CD14-positive monocyte (primary cell): ENCODE results near the gene BACE2. TPM values are rescaled to one million over a fixed set of nuclear protein-coding genes. Genes with fewer than 3 reads are reported as not detected.

Experiments
- DNase-seq, 3 donors: peaks; one replicate each; pipeline ENCODE4 v3.0.0-alpha.2; 2011 to 2022
- H2AFZ ChIP-seq: 2 replicates; pipeline ENCODE4 v1.6.0; 2012; ENCODE audit warnings: mild to moderate bottlenecking, low read depth, low read length, inconsistent platforms; ENCODE audit not compliant: insufficient read depth, poor library complexity, severe bottlenecking
- H3K27ac ChIP-seq, 2 donors: 1 replicate in 1 of 2; 2 replicates in 1 of 2; pipeline ENCODE4 v1.5.1; 2012 to 2013; ENCODE audit warnings: low read length in 2 of 2, control low read depth in 1 of 2, inconsistent platforms in 1 of 2, low read depth in 1 of 2, mild to moderate bottlenecking in 1 of 2
- H3K27me3 ChIP-seq, 2 donors: one replicate each; pipeline versions ENCODE4 v1.6.0 to v1.6.1; 2011 to 2013; ENCODE audit warnings: low read length in 2 of 2; ENCODE audit not compliant: control insufficient read depth in 2 of 2, insufficient read depth in 2 of 2
- H3K36me3 ChIP-seq, 2 donors: replicated peaks in 1 of 2; 1 replicate in 1 of 2; 2 replicates in 1 of 2; pipeline versions ENCODE4 v1.5.1 to v1.6.1; 2012 to 2013; ENCODE audit warnings: low read length in 2 of 2, control low read depth in 1 of 2, inconsistent platforms in 1 of 2, mild to moderate bottlenecking in 1 of 2; ENCODE audit not compliant: insufficient read depth in 2 of 2, control insufficient read depth in 1 of 2
- H3K4me1 ChIP-seq, 2 donors: 1 replicate in 1 of 2; 2 replicates in 1 of 2; pipeline versions ENCODE4 v1.5.1 to v1.6.1; 2012 to 2013; ENCODE audit warnings: low read length in 2 of 2, control low read depth in 1 of 2, inconsistent platforms in 1 of 2, mild to moderate bottlenecking in 1 of 2, moderate library complexity in 1 of 2; ENCODE audit not compliant: insufficient read depth in 2 of 2, control insufficient read depth in 1 of 2
- H3K4me2 ChIP-seq: replicated peaks from 2 replicates; pipeline ENCODE3; 2012; ENCODE audit warnings: low read length, moderate library complexity, mild to moderate bottlenecking; ENCODE audit not compliant: poor library complexity, severe bottlenecking; ENCODE audit errors: extremely low read depth
- H3K4me3 ChIP-seq, 3 experiments: fragments of 200-600 bp in 1 of 3; sonication (generic) in 1 of 3; replicated peaks in 1 of 3; 1 replicate in 2 of 3; 2 replicates in 1 of 3; pipeline ENCODE4 v1.5.1; 2011 to 2013; ENCODE audit warnings: low read length in 3 of 3, mild to moderate bottlenecking in 3 of 3, control low read depth in 2 of 3, low read depth in 2 of 3, inconsistent platforms in 1 of 3, moderate library complexity in 1 of 3
- H3K79me2 ChIP-seq: 2 replicates; pipeline ENCODE4 v1.6.0; 2012; ENCODE audit warnings: mild to moderate bottlenecking, control low read depth, inconsistent platforms, low read length, moderate library complexity; ENCODE audit not compliant: insufficient read depth
- H3K9ac ChIP-seq: 2 replicates; pipeline ENCODE4 v1.6.0; 2017; ENCODE audit warnings: low read length, mild to moderate bottlenecking; ENCODE audit not compliant: insufficient read depth, poor library complexity, severe bottlenecking
- H3K9me3 ChIP-seq, 2 donors: replicated peaks in 1 of 2; 1 replicate in 1 of 2; 2 replicates in 1 of 2; pipeline versions ENCODE4 v1.5.1 to v1.6.1; 2012 to 2013; ENCODE audit warnings: low read length in 2 of 2, control low read depth in 1 of 2; ENCODE audit not compliant: control insufficient read depth in 1 of 2, insufficient read depth in 1 of 2
- H4K20me1 ChIP-seq: 2 replicates; pipeline ENCODE4 v1.6.0; 2012; ENCODE audit warnings: mild to moderate bottlenecking, low read length, control low read depth, moderate library complexity; ENCODE audit not compliant: insufficient read depth
- H3K27ac Mint-ChIP-seq, 7 donors: one replicate each; pipeline ENCODE4 v1.8.0; 2020; ENCODE audit warnings: mild to moderate bottlenecking in 7 of 7, mixed read lengths in 7 of 7, moderate library complexity in 6 of 7, inconsistent platforms in 2 of 7
- H3K27me3 Mint-ChIP-seq, 3 donors: one replicate each; pipeline ENCODE4 v1.8.0; 2021 to 2022; ENCODE audit warnings: low read depth in 3 of 3, mild to moderate bottlenecking in 3 of 3, mixed read lengths in 3 of 3, moderate library complexity in 3 of 3, inconsistent platforms in 1 of 3
- H3K36me3 Mint-ChIP-seq, 2 donors: one replicate each; pipeline ENCODE4 v1.8.0; 2020; ENCODE audit warnings: mixed read lengths in 2 of 2, inconsistent platforms in 1 of 2, mild to moderate bottlenecking in 1 of 2
- H3K4me1 Mint-ChIP-seq: one replicate; pipeline ENCODE4 v1.8.0; 2020; ENCODE audit warnings: mild to moderate bottlenecking, mixed read lengths
- H3K4me3 Mint-ChIP-seq, 2 donors: one replicate each; pipeline ENCODE4 v1.8.0; 2020; ENCODE audit warnings: mild to moderate bottlenecking in 2 of 2, mixed read lengths in 2 of 2, moderate library complexity in 1 of 2
- H3K9me3 Mint-ChIP-seq, 7 donors: one replicate each; pipeline ENCODE4 v1.8.0; 2020 to 2022; ENCODE audit warnings: mixed read lengths in 7 of 7, mild to moderate bottlenecking in 6 of 7, moderate library complexity in 6 of 7, inconsistent platforms in 2 of 7
- WGBS: methylation state at CpG from one replicate; pipeline ENCODE4 v1.1.5; 2013; ENCODE audit warnings: missing lambda C conversion rate; ENCODE audit not compliant: insufficient coverage; 5-methylcytosine and 5-hydroxymethylcytosine counted together
- intact Hi-C, 2 donors: fragments of 100-400 bp; cut with micrococcal nuclease; formaldehyde crosslinking; loops; one replicate each; pipeline versions ENCODE4 v1.15.0 to v1.15.1; 2023
- polyA plus RNA-seq, 3 donors: library from polyadenylated mRNA; depleted of rRNA in 1 of 3; unstranded in 2 of 3; stranded (reverse) in 1 of 3; fragments of 300-500 nt in 2 of 3; fragments of >200 nt in 1 of 3; fragmentation: Illumina TruSeq in 2 of 3; gene quantifications; 1 replicate in 2 of 3; 2 replicates in 1 of 3; pipeline ENCODE4 v1.2.3, GENCODE V29; 2012 to 2021
- TF ChIP-seq, protein P1 (sequence below): fragments of 200-600 bp; IDR thresholded peaks from one replicate; pipeline ENCODE4 v1.8.0; 2022; ENCODE audit warnings: antibody characterized with exemption, mild to moderate bottlenecking

The BACE2 gene
- polyA plus RNA-seq, 3 donors: 0.05 to 0.26 TPM; not detected in 1

DNA sequence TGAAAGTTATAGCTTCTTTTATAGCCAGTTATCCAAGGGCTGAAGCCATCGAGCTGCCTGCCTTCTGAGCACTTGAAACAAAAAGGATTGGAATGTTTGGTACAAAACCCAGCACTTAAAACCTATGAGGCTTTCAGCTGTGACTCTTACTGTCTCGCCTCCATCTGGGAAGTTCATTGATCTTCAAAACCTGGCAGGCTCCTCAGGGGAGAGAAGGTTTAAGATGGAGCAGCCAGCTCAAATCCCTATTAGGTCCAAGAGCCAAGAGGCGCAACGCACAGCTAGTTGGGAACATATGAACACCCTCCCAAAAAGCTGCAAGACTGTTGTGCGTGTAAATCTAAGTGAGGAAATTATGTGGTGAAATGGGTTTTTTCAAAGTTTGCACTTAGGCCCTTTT, 33.4 kb downstream of the BACE2 start:
- 95% methylated on average over 5 of the region's 5 CpGs for WGBS
- Histone ChIP-seq H3K4me1 (no peaks in the 10 kb centered on the region), H3K4me2 (no peak overlapping the region), H3K27ac (no peak overlapping the region), H2AFZ (no peak overlapping the region), H3K9ac (no peak overlapping the region), H3K36me3 (no peaks in the 10 kb centered on the region), H4K20me1 (no peaks in the 10 kb centered on the region), H3K27me3 (no peaks in the 10 kb centered on the region), H3K79me2 (no peaks in the 10 kb centered on the region), H3K4me3 (no peak overlapping the region), H3K9me3 (no peaks in the 10 kb centered on the region)
- no peak overlapping the region for H3K27ac Mint-ChIP-seq
- no peaks in the 10 kb centered on the region for H3K36me3 Mint-ChIP-seq
- H3K4me1 Mint-ChIP-seq: no peaks in the 10 kb centered on the region
- no peak overlapping the region for H3K4me3 Mint-ChIP-seq
- intact Hi-C loops: no loop called here
- H3K9me3 Mint-ChIP-seq: peaks cover 0 to 3% (median 0%) of the 10 kb centered on the region in 7 donors
- H3K27me3 Mint-ChIP-seq: peaks cover 0 to 5% (median 4%) of the 10 kb centered on the region in 3 donors
- TF ChIP-seq, protein P1, sequence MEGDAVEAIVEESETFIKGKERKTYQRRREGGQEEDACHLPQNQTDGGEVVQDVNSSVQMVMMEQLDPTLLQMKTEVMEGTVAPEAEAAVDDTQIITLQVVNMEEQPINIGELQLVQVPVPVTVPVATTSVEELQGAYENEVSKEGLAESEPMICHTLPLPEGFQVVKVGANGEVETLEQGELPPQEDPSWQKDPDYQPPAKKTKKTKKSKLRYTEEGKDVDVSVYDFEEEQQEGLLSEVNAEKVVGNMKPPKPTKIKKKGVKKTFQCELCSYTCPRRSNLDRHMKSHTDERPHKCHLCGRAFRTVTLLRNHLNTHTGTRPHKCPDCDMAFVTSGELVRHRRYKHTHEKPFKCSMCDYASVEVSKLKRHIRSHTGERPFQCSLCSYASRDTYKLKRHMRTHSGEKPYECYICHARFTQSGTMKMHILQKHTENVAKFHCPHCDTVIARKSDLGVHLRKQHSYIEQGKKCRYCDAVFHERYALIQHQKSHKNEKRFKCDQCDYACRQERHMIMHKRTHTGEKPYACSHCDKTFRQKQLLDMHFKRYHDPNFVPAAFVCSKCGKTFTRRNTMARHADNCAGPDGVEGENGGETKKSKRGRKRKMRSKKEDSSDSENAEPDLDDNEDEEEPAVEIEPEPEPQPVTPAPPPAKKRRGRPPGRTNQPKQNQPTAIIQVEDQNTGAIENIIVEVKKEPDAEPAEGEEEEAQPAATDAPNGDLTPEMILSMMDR: no peak
- DNase-seq: no peak

DNA sequence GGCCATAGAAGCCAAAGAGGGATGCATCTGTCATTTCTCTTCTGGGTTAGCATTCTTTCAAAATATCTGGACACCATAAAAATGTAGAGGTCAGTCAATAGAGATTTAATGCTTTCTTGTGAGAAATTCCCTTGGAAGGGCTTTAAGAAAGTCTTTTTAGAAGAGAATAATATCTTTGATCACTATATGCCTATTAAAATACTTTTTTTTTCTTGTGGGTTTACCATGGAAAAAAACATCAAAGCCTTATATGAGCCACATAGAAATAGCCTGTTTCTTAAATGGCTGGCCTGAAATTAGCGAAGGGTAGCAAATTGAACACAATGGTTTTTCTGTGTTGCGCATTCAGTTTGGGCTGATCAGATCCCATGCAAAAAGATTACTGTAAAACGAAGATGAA, 36.8 kb downstream of the BACE2 start:
- Histone ChIP-seq H3K9ac (no peak overlapping the region), H3K4me3 (no peak overlapping the region), H3K4me1 (no peaks in the 10 kb centered on the region), H3K27ac (no peak overlapping the region), H3K9me3 (no peaks in the 10 kb centered on the region), H4K20me1 (no peaks in the 10 kb centered on the region), H2AFZ (no peak overlapping the region), H3K27me3 (no peaks in the 10 kb centered on the region), H3K36me3 (no peaks in the 10 kb centered on the region), H3K79me2 (no peaks in the 10 kb centered on the region), H3K4me2 (no peak overlapping the region)
- H3K27me3 Mint-ChIP-seq: peaks cover 2 to 7% (median 5%) of the 10 kb centered on the region in 3 donors
- H3K4me1 Mint-ChIP-seq: no peaks in the 10 kb centered on the region
- 93% methylated on average over 2 of the region's 3 CpGs for WGBS
- H3K9me3 Mint-ChIP-seq: peaks cover 0 to 3% (median 0%) of the 10 kb centered on the region in 7 donors
- TF ChIP-seq, protein P1: no peak
- intact Hi-C loops: no loop called here
- H3K27ac Mint-ChIP-seq: no peak overlapping the region
- H3K36me3 Mint-ChIP-seq: no peaks in the 10 kb centered on the region
- H3K4me3 Mint-ChIP-seq: no peak overlapping the region
- DNase-seq: no peak
